GM19035 (cell line): Measurements from ENCODE around the gene PDGFD.

Source experiments
- ATAC-seq: cut with Tn5 transposase; IDR thresholded peaks from one replicate; pipeline ENCODE4 v1.9.1; 2021; ENCODE audit not compliant: unreplicated experiment

The PDGFD gene

GRCh38 chr11:103963648-103964047 lies 200.3 kb downstream of the PDGFD start:
- ATAC-seq, result no peak

- ATAC-seq, result no peak
These were observed 202.9 kb downstream of the PDGFD start for GRCh38 chr11:103961010-103961409.

GRCh38 chr11:103960108-103960507 lies 203.8 kb downstream of the PDGFD start:
- ATAC-seq, result no peak

GRCh38 chr11:103959279-103959942 lies 204.5 kb downstream of the PDGFD start:
- ATAC-seq, result peak; percentile 97

GRCh38 chr11:103958475-103959215 lies 205.3 kb downstream of the PDGFD start:
- peak; percentile 54 for ATAC-seq

GRCh38 chr11:103953797-103954486 lies 210.0 kb downstream of the PDGFD start:
- no peak for ATAC-seq

GRCh38 chr11:103949781-103950180 lies 214.2 kb downstream of the PDGFD start:
- no peak for ATAC-seq

GRCh38 chr11:103948187-103948763 lies 215.7 kb downstream of the PDGFD start:
- no peak for ATAC-seq

GRCh38 chr11:103947546-103947919 lies 216.4 kb downstream of the PDGFD start:
- no peak for ATAC-seq

GRCh38 chr11:103946793-103947545 lies 217.0 kb downstream of the PDGFD start:
- ATAC-seq, result no peak

GRCh38 chr11:103944251-103944940 lies 219.6 kb downstream of the PDGFD start:
- no peak for ATAC-seq

- ATAC-seq, result no peak
These were observed 221.3 kb downstream of the PDGFD start for GRCh38 chr11:103942646-103943045.

- ATAC-seq, result no peak
These were observed 223.4 kb downstream of the PDGFD start for GRCh38 chr11:103940551-103940950.

- ATAC-seq, result no peak
These were observed 224.3 kb downstream of the PDGFD start for GRCh38 chr11:103939694-103940093.

GRCh38 chr11:103936059-103936458 lies 227.9 kb downstream of the PDGFD start:
- ATAC-seq, result no peak

GRCh38 chr11:103935219-103935618 lies 228.7 kb downstream of the PDGFD start:
- no peak for ATAC-seq

GRCh38 chr11:103929170-103929903 lies 234.6 kb downstream of the PDGFD start:
- peak; percentile 93 for ATAC-seq

GRCh38 chr11:103928802-103929161 lies 235.2 kb downstream of the PDGFD start:
- ATAC-seq, result peak; percentile 13

- ATAC-seq, result no peak
These were observed 235.7 kb downstream of the PDGFD start for GRCh38 chr11:103928040-103928801.
